HG02840 (cell line): ENCODE measurements around the gene SLC35A3.
A peak's percentile ranks its signal among the peaks of the same experiment; 100 is the strongest.
"Not testable (repeated sequence)": the region's sequence is repeated elsewhere in the genome, so short reads cannot be mapped to it uniquely, and the experiment has no call there.

ENCODE experiments used
- ATAC-seq: cut with Tn5 transposase; IDR thresholded peaks from one replicate; pipeline ENCODE4 v1.9.1; 2021; ENCODE audit warnings: mild to moderate bottlenecking, moderate library complexity, moderate number of reproducible peaks; ENCODE audit not compliant: unreplicated experiment, low FRiP score

The SLC35A3 gene

DNA sequence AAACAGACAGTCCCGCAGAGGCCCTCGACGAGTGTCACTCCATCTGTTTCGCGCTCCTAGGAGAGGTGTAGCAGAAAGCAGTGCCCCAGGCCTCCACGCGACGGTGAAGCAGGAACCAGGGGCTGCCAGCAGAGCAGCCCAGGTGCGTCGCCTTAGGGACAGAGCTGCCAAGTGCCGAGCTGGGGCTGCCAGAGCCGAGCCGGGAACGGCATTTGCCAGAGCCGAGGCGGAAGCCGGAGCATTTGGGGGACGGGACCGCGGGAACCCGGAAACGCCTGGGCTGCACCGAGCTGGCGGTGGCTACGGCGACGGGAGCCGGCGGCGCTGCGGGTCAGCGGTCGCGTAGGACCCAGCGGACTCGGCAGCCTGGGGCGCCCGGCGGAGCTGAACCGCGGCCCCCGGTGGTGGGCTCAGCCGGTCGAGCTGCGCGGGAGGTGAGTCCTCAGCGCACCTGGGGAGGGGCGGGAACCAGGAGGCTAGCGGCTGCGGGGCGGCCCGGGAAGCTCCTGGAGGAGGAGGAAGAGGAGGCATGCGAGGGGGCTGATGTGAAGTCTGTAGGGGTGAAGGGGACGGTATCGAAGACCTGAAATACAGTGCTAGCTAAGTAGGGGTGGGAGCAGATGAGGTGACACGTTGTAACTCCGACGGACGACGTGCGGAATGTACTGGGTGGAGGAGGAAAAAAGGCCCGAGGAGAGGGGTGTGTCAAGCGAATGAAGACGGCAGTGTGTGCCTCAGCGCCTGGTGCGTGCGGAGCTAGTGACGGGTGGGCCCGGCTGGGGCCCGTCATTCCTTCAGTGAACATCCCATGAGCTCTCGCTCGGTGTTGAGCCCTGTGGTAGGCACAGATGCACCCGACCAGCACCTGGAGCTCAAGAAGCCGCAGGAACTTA, at the start of gene SLC35A3:
Gene SLC35A3 (plus strand): TSS at position 268 of the 893 bp plus-strand sequence. CDS start 23,559 bp downstream, outside the sequence.
- peak; percentile 91 for ATAC-seq

DNA sequence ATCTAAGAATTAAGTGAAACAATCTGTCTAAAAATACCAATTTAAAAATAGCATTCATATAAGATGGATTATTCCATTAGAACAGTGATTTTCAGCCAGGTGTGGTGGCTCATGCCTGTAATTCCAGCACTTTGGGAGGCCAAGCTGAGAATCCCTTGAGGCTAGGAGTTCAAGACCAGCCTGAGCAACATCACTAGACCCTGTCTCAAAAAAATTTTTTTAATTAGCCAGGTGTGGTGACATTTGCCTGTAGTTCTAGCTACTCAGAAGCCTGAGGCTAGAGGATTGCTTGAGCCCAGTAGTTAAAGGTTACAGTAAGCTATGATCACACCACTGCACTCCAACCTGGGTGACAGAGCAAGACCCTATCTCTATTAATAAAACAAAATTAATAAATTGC, 35.0 kb upstream of the SLC35A3 start:
- no peak for ATAC-seq

DNA sequence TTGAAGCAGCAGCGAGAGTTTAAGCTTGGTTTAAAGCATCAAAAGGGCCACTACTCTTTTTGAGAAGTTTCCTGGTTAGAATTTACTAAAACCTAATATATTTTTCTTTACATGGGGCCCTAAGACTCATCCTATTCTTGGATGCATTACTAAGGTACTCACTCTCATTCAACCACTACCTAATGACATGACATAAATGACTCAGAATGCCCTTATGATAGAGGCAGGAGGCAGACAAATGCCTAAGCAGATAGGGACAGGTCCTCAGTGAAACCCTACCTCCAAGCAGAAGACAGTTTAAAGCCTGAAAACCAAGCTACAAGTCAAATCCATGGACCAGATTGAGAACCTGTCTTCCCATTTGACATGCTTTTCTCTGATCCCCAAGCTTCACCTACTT, 34.3 kb upstream of the SLC35A3 start:
- no peak for ATAC-seq

DNA sequence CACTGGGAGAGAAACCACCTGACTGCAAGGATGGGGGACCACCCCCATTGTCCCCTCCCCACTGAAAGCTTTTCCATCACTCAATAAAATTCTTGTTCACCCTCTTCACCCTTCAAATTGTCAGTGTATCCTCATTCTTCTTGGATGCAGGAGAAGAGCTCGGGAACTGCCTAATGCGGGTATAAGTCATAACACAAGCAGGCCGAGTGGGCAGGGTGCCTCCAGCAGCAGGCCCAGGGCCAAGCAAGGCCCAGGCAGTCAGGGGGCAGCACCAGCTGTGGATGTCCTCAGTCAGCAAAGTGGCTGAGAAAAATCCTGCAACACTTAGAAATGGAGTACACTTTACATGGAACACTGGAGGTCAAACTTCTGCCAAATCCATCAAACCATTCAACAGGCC, 33.7 kb upstream of the SLC35A3 start:
- ATAC-seq: no peak

DNA sequence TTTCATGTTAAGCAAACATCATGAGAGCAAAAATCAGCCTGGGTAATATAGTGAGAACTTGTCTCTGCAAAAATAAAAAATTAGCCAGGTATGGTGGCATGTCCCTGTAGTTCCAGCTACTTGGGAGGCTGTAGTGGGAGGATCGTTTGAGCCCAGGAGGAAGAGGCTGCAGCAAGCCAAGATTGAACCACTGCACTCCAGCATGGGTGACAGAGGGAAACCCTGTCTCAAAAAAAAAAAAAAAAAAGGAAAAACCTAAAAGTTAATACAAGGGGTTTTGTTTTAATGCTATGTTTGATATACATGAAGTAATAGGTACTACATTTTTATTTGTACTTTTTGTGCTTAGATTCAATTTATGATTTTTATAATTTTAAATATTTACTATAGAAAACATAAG, 27.1 kb upstream of the SLC35A3 start:
- ATAC-seq: no peak

DNA sequence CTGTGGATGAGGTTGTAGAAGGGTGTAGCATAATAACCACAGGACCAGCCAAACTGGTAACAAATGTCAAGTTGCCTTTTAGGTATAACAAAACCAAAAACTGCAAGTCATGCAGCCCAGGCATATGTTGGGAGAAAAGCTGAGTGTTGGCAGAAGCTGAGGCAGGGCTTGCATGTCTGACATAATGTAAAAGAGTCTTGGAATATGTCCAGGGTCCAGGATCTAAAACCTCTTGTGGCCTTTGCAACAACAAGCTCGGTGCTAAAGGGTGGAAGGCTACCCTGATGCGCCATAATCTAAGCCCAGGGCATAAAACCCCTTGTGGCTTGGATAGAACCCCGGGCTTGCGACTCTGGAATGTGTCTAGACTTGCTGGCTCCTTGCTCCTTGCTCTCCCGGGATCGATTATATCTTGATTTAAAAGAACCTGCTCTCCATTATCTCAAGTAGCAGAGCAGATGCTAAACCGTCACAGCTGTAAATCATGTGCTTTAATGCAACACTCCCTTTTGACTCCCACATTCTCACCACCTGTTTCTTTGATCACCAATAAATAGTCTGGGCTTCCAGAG, 26.5 kb upstream of the SLC35A3 start:
- no peak for ATAC-seq

DNA sequence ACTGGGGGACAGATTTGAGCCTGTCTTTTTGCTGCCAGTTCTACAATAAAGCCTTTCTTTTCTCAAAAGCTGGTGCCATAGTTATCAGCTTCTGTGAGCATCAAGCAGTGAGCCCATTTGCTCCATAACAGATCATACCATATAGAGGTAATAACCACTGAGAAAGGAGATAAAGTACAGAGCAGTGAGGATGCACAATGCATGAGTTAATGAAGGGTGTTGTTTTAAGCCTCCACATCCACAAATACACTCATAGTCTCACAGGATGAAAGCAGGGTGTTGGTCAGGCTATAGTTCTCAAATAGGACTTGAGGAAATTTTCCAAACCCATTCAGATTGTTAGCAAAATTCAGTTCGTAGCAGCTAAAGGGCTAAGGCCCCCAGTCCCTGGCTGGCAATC, 25.6 kb upstream of the SLC35A3 start:
- no peak for ATAC-seq

DNA sequence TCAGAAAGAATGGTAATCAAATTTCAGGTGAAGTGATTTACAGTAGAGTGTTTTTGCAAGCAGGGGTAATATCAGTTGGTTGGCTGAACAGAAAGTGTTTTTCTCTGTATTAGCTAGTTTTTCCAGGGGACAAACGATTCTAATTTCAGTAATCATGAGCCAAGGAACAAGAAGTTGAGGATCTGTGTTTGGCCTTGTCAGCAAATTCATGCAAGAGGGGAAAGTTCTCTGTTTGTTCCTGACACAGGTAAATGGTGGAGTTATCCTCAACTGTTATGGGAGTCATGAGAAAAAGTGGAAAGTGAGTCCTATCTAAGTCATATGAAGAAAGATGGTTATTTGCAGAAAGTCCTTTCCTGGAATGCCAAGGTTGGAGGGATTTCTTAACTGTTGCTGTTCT, 24.6 kb upstream of the SLC35A3 start:
- no peak for ATAC-seq

DNA sequence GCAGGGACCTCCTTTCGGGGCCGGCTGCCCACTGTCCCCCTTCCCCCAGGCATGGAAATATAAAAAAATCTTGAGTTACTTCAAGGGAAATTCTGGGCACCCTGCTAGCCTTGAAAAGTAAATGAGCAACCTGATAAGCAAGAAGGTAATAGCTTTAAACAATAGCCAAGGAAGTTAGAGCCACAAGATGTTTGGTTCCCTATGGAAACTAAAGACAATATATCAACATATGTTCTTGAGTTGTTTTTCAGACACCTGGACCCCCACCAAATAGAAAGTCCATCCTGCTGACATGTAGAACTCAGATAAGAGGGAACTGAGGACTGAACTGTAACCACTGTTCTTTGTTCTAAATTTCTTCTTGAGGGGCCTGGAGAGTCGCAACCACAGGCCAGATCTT, 19.3 kb upstream of the SLC35A3 start:
- ATAC-seq: no peak

DNA sequence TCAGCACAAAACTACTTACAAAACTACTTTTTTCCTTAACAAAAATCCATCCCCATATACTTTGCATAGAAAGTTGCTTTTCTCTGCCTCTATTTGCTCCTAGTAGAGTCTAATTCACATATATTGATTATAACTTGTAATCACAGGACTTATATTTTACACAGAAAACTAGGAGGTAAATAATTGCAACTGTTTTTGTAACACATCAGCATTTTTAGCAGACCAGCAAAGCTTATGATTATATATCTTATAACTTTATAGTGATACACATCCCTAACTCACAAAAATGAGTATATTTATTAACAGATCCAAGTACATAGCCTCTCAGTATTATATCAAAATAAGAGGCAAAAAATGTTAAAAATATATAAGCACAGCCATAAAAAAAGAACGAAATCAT, 17.3 kb upstream of the SLC35A3 start:
- ATAC-seq: no peak

DNA sequence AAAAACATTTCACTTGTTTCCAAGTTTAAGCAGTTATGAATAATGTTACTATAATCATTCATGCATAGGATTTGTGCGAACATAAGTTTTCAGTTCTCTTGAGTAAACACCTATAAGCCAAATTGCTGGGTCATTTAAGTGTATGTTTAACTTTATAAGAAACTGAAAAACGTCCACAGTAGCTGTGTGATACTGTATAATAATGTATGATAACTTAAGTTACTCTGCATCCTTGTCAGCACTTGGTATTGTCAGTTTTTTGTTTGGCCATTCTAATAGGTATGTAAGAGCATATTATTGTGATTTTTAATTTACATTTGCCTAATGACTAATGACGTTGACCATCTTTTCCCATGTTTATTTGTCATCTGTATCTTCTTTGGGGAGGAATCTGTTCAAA, 14.4 kb upstream of the SLC35A3 start:
- ATAC-seq: no peak

DNA sequence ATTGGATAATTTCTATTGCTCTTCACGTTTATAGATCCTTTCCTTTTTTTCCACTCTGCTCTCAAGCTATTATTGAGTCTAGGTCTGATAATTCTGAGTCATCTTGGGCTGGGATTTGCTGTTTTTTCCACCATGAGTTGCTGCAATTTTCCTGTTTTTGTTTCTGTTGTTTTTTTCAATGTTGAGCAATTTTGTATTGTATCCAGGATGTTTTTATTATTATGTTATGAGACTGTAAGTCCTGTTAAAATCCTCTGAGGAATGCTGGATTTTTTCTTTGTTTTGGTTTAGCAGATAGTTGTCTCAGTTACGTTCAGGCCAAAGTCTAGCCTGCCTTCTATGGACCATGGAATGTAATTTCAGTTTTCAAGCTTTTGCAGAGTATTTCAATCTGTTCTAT, 13.0 kb upstream of the SLC35A3 start:
- no peak for ATAC-seq

DNA sequence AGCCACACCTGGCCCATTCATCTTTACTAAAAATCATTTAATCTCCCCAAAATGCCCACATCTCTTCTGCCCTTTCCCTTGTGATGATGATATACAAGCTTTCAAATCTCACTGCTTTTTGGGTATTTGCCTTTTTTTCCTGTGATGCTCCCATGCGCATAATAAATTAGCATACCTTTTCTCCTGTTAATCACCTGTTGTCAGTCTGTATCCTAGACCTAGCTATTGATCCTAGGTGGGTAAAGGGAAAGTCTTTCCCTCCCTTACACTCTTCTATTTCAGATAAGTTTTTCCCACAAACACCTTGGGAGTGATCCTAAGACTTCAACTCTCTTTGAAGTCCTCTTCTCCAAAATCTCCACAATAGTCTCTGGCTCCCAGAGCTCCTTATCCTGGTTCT, 12.0 kb upstream of the SLC35A3 start:
- no peak for ATAC-seq

DNA sequence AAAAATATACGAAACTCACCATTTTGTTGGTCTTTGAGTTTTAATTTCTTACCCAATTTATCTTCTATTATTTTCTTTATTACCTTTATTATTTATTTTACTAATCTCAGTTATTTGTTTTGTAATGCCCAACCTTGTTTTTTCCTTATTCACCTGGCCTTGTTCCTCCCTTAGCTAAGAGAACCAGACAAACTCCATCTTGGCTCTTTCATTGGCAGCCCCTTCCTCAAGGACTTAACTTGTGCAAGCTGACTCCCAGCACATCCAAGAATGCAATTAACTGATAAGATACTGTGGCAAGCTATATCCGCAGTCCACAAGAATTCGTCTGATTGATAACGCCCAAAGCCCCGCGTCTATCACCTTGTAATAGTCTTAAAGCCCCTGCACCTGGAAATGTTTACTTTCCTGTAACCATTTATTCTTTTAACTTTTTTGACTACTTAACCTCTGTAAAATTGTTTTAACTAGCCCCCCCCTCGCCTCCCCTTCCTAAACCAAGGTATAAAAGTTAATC, 10.5 kb upstream of the SLC35A3 start:
- not testable (repeated sequence) for ATAC-seq

DNA sequence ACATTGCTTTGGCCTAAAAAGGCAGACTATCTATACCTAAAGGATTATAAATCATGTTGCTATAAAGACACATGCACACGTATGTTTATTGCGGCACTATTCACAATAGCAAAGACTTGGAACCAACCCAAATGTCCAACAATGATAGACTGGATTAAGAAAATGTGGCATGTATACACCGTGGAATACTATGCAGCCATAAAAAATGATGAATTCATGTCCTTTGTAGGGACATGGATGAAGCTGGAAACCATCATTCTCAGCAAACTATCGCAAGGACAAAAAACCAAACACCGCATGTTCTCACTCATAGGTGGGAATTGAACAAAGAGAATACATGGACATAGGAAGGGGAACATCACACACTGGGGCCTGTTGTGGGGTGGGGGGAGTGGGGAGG, 9.5 kb upstream of the SLC35A3 start:
- not testable (repeated sequence) for ATAC-seq

DNA sequence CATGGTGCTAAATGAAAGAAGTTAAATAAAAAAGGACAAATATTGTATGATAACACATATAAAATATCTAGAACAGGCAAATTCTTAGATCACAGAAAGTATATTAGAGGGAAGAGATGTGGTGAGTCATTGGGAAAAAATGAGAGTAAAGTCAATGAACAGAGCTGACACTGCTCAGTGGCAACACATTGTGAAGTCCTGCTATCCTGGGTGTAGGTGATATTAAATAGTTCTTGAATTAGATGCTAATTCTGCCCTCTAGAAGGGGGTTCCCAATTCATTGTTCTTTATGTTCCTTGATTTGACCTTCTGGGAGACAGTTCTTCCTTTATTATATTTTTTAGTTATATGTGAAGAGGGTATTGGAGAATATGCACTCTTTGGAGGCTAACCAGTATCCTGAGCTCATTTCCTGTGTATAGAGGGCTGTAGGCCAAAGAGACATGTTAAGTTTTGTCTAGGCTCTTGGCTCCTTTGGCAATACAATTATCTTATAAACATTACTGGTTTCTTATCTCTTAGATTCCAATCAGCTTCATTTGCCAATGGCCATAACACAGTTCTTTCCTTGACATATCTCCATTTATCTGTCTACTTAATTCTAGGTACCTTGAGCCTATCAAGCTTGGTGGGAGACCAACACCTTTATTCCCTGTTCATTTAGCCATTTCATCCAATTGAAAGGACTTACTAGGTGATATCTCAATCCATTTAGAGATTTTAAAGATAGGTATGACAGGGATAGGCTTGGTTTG, 6.6 kb upstream of the SLC35A3 start:
- ATAC-seq: no peak

DNA sequence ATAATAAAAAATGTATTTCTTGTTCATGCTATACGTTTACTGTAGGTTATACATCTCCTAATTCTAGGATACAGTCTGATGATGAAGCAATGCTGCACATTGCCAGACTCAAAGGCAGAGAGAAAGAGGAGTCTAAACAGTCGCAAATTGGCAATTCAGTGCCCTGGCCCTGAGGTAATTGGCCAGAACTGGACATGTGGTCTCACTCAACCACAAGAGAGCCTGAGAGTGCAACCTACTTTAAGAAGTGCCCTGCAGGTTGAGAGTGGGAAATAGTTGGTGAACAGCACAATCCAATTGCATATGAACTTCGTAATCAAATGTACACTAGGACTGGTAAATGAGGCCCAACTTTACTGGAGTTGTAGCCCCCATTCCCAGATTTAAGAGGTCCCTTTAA, 5.0 kb upstream of the SLC35A3 start:
- no peak for ATAC-seq

DNA sequence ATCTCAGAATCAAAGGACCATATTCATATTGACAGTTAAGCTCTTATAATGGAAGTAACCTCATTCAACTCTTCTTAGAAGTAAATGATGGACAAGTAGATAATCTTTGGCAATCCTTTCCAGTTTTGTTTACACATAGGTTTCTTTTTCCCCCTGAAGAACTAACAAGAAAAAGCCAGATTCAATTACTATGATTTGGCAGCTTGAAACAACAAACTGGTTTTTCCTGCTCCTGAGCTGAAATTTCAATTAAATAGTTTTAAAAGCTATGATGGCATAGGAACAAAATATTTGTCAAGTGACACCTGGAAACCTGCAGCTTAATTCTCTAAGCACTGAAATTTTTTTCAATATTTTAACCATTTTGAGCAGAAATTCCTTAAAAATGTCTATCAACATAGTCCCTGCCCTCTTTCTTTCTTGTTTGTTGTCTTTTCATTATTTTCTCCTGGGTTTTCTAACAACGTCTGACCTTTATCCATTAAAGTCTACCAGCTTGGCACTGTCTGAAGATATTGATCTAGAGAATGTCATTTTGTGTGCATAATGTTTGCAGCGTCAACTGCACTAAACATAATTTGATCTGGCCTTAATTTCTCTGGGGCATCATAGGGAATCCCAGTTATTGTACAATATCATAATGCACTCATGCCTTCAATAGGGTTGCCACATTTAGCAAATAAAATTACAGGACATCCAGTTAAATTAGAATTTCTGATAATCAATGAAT, 4.0 kb upstream of the SLC35A3 start:
- no peak for ATAC-seq

DNA sequence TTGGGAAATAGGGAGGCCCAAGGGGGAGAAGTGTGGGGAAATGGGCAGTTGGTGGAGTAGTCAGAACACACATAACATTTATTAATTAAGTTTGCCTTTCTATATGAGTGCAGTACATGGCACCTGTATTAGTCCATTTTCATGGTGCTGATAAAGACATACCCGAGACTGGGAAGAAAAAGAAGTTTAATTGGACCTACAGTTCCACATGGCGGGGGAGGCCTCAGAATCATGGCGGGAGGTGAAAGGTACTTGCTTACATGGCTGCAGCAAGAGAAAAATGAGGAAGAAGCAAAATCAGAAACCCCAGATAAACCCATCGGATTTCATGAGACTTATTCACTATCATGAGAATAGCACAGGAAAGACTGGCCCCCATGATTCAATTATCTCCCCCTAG, 1.6 kb upstream of the SLC35A3 start:
- no peak for ATAC-seq

DNA sequence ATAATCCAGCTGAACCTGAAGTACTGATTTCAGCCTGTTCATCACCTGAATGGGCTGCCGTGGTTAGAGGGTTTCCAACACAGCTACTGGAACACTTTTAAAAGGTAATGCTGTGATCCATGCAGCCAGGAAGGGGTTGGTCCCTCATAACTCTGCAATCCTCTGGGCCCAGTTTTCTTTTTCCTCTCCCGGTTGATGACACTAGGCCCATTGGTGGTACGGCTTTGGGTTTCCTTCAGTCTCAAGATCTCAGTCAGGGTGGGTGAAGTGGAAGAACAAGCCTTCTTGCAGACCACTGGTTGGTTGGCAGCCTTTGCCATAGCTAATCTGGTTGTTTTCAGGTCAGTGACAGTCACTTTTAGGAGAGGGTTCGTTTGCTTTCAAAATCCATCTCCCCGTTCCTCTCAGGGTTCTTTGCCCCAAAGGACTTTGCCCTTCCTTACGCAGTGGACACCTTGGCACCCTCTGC, 502 bp upstream of the SLC35A3 start:
- ATAC-seq: no peak
